RWPE2 (cell line): ENCODE data around the gene MYO1G.
A peak's percentile ranks its signal among the peaks of the same experiment; 100 is the strongest.

Source experiments
- ATAC-seq: fragments of 200-7000 bp; cut with Tn5 transposase; 3 replicates; pipeline ENCODE4 v1.9.1; 2021; ENCODE audit warnings: low read depth
- DNase-seq: peaks from one replicate; pipeline ENCODE4 v3.0.0-alpha.2; 2020; ENCODE audit warnings: low spot score
- H3K27ac ChIP-seq: fragments of 450-650 bp; 2 replicates; pipeline ENCODE4 v1.5.1; 2017; ENCODE audit warnings: mild to moderate bottlenecking; ENCODE audit not compliant: poor library complexity, severe bottlenecking
- H3K27me3 ChIP-seq: fragments of 250-450 bp; sonication (Bioruptor Pico); 2 replicates; pipeline ENCODE4 v1.5.1; 2021; ENCODE audit warnings: mild to moderate bottlenecking, moderate library complexity; ENCODE audit not compliant: insufficient read depth, poor library complexity, severe bottlenecking
- H3K36me3 ChIP-seq: fragments of 250-450 bp; sonication (Bioruptor Pico); 2 replicates; pipeline ENCODE4 v1.5.1; 2020; ENCODE audit warnings: low read depth, mild to moderate bottlenecking, moderate library complexity
- H3K4me1 ChIP-seq: fragments of 250-450 bp; sonication (Bioruptor Pico); 2 replicates; pipeline ENCODE4 v1.5.1; 2021; ENCODE audit warnings: mild to moderate bottlenecking, moderate library complexity; ENCODE audit not compliant: insufficient read depth, poor library complexity, severe bottlenecking
- H3K4me3 ChIP-seq: fragments of 250-450 bp; sonication (Bioruptor Pico); 2 replicates; pipeline ENCODE4 v1.5.1; 2021; ENCODE audit warnings: mild to moderate bottlenecking, moderate library complexity; ENCODE audit not compliant: severe bottlenecking
- H3K9me3 ChIP-seq: fragments of 250-450 bp; sonication (Bioruptor Pico); 2 replicates; pipeline ENCODE4 v1.5.1; 2021; ENCODE audit warnings: mild to moderate bottlenecking, moderate library complexity; ENCODE audit not compliant: severe bottlenecking
- CTCF ChIP-seq: fragments of 450-650 bp; IDR thresholded peaks from one replicate; pipeline ENCODE4 v1.5.1; 2017; ENCODE audit warnings: mild to moderate bottlenecking, moderate library complexity; ENCODE audit not compliant: poor library complexity, severe bottlenecking

MYO1G gene

GRCh38 chr7:44978511-44979366, at the start of gene MYO1G:
Gene MYO1G, minus strand, starts transcription at chr7:44979015. Its CDS starts 54 bp downstream, at chr7:44978961.
- TF ChIP-seq CTCF = no peak
- Histone ChIP-seq H3K4me1 (peaks cover 15% of the 10 kb centered on the region), H3K27me3 (no peaks in the 10 kb centered on the region), H3K9me3 (no peaks in the 10 kb centered on the region), H3K27ac (peak within 1 kb of the TSS; percentile 63), H3K36me3 (peaks cover 22% of the 10 kb centered on the region), H3K4me3 (no peak within 1 kb of the TSS)
- DNase-seq = no peak
- ATAC-seq = no peak

- H3K36me3 ChIP-seq = peaks cover 8% of the 10 kb centered on the region
- no peaks in the 10 kb centered on the region for H3K9me3 ChIP-seq
- H3K4me1 ChIP-seq = peaks cover 12% of the 10 kb centered on the region
- H3K4me3 ChIP-seq = no peak overlapping the region
- DNase-seq (no peak), ATAC-seq (no peak)
- TF ChIP-seq CTCF = no peak
- H3K27me3 ChIP-seq = no peaks in the 10 kb centered on the region
- no peak overlapping the region for H3K27ac ChIP-seq
These were observed 49.5 kb upstream of the MYO1G start for GRCh38 chr7:45028138-45028919.

GRCh38 chr7:45027774-45028114, 48.9 kb upstream of the MYO1G start:
- no peak for TF ChIP-seq CTCF
- no peak for ATAC-seq
- no peaks in the 10 kb centered on the region for H3K9me3 ChIP-seq
- H3K27ac ChIP-seq = peak overlapping the region; percentile 10
- H3K27me3 ChIP-seq = no peaks in the 10 kb centered on the region
- peaks cover 8% of the 10 kb centered on the region for H3K4me1 ChIP-seq
- peaks cover 8% of the 10 kb centered on the region for H3K36me3 ChIP-seq
- DNase-seq = no peak
- H3K4me3 ChIP-seq = no peak overlapping the region

GRCh38 chr7:45026984-45027773, 48.4 kb upstream of the MYO1G start:
- DNase-seq (no peak), ATAC-seq (0 out of 3 replicates have a peak, but pooled peaks have one; percentile 19)
- Histone ChIP-seq H3K9me3 (no peaks in the 10 kb centered on the region), H3K4me3 (no peak overlapping the region), H3K27ac (peak overlapping the region; percentile 10), H3K36me3 (peaks cover 8% of the 10 kb centered on the region), H3K4me1 (peaks cover 8% of the 10 kb centered on the region), H3K27me3 (no peaks in the 10 kb centered on the region)
- no peak for TF ChIP-seq CTCF
